HG02885 (cell line): ENCODE data around the gene OXA1L.
A peak's percentile ranks its signal among the peaks of the same experiment; 100 is the strongest.
"Not testable (repeated sequence)": the region's sequence is repeated elsewhere in the genome, so short reads cannot be mapped to it uniquely, and the experiment has no call there.

ENCODE experiments used
- ATAC-seq: cut with Tn5 transposase; IDR thresholded peaks from one replicate; pipeline ENCODE4 v1.9.1; 2021; ENCODE audit warnings: mild to moderate bottlenecking; ENCODE audit not compliant: unreplicated experiment, poor library complexity

Gene OXA1L

DNA sequence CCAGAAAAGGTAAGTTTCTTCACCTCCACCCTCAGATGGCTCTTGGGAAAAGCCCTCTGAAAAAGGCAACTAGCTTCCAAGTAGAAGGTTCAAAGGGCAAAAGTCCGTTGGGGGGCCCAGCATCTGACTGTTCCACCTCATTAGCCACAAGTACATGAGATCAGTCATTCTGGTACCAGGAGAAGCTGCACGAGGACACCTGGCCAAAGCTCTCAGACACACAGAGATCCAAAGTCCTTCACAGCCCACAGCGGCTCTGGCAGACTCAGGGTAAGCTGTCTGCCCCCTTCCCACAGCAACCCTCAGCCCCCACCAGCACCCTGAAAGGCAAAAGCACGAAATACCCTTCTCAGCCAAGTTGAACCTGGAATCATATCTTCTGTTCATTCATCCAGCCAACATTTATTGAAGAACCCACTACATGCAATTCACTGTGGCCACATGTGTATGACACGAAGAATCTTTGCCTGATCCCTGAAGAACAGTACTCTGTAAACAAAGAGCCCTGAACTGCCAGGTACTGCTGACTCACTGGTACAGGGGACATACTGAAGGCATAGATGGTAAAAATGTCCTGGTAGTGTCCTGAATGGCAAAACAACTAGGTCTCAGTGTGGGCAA, 29.7 kb downstream of the OXA1L start:
- ATAC-seq = peak; percentile 56

DNA sequence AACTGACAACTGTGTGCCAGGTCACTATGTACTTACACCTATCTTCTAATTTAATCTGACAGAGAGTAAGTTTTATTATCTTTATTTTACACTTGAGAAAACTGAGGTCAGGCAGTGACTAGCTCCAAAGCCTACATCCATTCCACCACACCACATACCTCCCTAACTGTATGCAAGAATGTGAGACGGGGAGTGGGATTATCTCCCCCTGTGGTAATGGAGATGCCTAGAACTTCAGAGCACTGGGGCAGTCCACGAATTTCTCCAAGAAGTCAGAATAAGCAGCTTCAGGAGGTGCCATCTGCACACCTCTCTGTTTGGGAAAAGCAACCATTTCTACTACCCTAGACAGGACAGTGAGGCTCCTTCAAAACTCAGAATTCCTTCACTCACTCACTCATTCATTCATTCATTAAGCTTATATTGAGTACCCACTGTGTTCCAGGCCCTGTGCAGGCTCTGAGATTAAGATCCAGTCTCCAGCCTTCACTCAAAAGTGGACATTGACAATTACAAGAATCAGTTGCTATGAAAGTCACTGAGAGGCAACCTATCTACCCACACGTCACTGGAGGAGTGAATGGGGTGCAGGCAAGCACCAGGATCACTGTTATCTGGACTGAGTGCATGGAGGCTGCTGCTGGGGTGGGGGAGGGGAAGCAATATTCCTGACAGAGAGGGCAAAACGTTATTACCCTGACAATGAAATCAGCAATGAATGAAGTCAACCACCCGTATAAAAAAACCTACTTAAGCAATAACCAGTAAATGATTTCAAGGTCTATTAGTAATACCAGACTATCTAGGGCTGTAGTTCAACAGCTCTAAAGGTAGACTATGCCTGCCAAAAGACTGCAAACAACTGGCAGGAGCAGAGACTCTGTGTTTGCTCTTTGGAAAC, 30.8 kb downstream of the OXA1L start:
- no peak for ATAC-seq

DNA sequence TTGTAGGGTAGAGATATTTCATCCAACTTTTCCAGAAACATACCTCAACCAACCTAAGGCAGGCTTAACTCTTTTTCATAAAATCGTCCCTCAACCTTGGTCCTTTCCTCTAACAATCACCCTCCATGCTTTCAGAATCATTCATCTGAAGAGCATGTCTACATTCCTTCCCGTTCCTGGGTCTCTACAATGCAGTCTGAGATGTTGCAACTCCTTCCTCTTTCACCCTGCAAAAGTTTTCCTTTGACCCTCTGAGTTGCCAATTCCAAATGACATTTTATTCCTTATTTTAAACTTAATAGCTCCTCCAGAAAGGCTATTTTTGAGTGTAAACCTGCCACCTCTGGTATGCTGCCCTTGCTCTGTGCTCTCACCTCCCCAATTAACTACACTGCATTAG, 32.0 kb downstream of the OXA1L start:
- no peak for ATAC-seq

DNA sequence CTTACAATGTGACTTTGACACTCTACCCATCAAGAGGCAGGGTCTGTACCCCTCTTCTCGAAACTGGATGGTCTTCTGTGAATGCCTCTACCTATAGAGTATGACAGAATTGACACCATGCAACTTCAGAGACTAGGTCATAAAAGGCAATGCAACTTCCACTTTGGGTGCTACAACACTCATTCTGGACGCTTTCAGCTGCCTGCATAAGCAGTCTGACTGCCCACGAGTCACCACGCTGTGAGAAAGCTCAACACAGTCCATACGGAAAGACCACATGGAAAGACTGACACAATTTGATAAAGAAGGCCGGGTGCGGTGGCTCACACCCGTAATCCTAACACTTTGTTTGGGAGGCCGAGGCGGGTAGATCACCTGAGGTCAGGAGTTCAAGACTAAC, 33.9 kb downstream of the OXA1L start:
- no peak for ATAC-seq

DNA sequence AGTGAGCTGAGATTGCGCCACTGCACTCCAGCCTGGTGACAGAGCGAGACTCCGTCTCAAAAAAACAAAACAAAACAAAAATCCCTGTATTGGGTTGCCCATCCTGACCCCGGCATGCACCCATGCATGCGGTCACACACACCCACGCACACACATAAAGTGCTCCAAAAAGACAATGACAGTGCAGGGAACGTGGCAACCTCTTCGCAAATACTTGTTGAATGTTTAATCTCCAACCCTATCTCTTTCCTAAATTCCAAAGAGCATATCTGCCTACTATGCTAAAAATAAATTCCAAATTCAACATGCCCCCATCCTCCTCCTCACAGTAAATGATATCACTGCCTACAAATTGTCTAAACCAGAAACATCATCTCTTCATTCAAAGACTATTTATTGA, 35.2 kb downstream of the OXA1L start:
- ATAC-seq = no peak

DNA sequence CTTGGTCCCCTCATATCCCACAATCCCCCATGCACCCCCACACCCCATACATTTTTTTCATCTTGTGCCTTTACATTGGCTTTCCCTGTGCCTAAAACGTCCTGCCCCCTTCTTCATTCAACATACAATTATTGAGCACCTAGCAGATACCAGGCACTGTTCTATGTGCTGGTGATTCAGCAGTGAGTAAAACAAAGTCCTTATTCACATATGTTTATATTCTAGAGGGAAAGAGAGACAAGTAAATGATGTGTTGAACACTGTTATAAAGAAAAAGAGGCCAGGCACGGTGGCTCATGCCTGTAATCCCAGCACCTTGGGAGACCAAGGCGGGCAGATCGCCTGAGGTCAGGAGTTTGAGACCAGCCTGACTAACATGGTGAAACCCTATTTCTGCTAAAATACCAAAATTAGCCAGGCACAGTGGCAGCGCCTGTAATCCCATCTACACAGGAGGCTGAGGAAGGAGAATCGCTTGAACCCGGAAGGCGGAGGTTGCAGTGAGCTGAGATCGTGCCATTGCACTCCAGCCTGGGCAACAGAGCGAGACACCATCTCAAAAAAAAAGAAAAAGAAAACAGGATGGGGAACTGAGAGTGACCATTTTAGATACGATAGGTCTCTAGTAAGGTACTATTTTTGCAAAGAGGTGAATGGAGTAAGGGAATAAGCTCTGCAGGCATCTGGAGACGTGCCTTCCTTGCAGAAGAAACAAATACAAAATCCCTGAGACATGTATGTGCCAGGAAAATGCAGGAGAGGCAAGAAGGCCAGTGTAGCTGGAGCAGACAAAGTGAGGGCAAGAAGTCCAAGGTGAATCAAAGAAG, 36.6 kb downstream of the OXA1L start:
- peak; percentile 60 for ATAC-seq

DNA sequence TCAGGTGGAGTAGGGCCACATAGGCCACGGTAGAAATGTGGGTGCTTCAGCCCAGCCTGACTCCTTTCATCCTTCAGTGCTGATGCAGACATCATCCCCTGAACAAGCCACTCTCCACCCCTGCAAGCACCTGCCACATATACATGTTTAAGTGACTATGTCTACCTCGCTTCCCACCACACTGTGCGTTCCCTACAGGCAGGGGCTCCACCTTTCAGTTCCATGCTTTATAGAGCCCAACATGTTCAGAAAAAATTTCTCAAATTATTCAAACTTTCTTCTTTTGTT, 37.1 kb downstream of the OXA1L start:
- ATAC-seq = peak; percentile 57

DNA sequence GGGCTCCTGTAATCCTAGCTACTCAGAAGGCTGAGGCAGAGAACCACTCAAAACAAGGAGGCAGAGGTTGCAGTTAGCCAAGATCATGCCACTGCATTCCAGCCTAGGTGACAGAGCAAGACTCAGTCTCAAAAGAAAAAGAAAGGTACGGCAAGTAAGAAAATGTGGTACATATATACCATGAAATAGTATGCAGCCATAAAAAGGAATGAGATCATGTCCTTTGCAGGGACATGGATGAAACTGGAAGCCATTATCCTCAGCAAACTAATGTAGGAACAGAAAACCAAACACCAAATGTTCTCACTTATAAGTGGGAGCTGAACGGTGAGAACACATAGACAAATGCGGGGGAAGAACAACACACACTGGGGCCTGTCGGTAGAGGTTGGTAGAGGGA, 38.7 kb downstream of the OXA1L start:
- not testable (repeated sequence) for ATAC-seq

DNA sequence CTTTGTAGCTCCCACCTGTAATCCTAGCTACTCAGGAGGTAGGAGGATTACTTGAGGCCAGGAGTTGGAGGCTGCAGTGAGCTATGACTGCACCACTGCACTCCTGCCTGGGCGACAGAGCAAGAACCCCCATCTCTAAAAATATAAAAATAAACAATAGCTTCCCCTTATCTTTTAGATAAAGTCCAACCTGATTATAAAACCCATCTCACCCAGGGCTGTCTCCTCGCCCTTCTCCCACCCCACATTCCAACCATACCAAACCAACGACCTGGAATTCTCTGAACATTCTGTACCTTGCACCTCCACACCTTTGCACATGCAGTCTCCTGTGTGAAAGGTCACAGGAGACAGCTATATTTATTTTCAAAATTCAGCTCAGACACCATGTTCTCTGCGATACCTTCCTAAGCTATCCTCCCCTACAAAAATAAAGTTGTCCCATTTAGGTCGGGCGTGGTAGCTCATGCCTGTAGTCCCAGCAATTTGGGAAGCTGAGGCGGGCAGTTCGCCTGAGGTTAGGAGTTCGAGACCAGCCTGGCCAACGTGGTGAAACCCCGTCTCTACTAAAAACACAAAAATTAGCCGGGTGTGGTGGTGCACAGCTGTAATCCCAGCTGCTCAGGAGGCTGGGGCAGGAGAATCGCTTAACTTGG, 41.1 kb downstream of the OXA1L start:
- ATAC-seq = no peak

DNA sequence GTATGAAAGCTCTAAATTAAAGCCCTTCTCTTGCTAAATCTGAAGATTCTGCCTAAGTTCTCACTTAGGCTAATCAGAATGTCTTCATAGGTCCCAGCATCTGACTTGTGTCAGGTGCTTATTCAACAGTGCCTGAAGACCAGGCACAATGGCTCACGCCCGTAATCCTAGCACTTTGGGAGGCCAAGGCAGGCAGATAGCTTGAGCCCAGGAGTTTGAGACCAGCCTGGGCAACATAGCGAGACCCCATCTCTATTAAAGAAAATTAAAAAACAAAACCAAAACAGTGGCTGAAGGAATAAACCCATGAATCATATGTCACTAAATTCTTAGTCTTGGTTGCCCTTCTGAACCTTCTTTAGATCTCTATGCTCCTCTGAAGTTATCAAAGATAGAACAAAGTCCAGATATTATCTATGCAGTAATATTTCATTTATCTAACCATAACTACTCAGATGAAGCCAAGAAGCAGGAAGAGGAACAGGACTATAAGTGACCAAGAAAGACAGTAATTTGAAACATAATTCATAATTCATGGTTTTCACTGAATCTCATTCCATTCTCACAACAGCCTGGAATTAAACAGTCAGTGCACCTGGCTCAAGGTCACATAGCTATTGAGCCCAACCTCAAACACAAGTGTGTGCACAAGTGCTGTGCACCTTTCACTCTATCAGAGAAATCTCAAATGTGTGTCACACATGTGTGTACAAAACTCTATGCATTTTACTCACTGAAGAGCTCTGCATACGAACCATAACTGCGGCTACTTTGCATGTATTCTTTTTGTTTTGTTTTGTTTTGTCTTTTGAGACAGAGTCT, 42.1 kb downstream of the OXA1L start:
- ATAC-seq = no peak

DNA sequence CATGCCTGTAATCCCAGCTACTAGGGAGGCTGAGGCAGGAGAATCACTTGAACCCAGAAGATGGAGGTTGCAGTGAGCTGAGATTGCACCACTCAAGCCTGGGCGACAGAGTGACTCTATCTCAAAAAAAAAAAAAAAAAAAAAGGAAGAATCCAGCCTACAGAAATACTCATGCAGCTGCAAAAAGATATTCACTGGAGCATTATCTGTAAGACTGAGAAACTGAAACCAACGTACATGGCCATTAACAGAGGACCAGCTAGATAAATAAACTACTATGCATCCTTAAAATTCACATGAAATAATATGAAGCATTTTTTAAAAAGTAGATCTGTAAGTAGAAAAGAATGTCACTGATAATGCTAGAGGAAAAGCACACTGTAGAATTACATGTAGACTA, 45.2 kb downstream of the OXA1L start:
- no peak for ATAC-seq

DNA sequence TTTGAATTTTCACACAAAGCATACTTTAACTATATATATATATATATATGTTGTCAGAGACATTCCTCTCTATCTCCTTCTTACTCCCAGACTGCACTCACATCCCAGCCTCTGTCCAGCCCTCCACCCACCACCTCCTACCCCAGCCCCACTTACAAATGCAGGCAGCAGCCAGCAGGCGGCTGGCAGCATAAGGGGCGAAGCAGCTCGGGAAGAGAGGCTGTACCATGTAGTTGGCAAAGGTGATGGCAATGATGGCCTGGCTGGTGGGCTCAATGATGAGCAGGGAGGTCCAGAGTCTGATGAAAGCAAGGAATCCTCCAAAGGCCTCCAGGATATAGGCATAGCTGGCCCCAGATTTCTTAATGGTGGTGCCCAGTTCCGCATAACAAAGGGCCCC, 46.3 kb downstream of the OXA1L start:
- no peak for ATAC-seq

DNA sequence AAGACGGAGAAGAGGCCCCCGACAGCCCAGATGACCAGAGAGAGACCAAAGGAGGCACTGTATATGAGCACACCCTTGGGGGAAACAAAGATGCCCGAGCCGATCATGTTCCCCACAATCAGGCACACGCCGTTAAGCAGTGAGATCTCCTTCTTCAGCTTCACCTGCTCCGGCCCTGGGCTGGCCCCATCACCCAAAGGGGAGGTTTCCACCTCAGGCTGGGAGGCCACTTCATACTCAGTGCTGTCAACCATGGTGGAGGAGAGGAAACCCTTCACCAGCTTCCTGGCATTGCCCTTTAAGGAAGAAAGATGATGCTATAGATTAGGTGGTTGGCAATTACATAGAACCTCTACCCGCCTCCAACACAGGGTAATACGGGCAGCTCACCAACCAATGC, 46.7 kb downstream of the OXA1L start:
- no peak for ATAC-seq

DNA sequence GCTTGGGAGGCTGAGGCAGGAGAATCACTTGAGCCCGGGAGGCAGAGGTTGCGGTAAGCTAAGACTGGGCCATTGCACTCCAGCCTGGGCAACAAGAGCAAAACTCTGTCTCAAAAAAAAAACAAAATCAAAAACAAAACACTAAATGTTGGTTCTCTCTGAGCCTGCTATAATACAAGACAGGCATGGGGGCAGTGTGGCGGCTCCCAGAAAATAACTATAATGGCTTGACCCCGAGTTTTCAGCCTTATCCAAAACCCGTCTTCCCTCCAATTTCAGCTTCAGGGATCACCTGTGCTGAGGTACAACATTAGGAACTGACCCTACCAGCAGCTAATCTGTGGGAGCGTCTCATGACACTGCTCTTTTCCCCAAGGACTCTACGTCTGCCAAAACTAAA, 47.9 kb downstream of the OXA1L start:
- ATAC-seq = no peak

DNA sequence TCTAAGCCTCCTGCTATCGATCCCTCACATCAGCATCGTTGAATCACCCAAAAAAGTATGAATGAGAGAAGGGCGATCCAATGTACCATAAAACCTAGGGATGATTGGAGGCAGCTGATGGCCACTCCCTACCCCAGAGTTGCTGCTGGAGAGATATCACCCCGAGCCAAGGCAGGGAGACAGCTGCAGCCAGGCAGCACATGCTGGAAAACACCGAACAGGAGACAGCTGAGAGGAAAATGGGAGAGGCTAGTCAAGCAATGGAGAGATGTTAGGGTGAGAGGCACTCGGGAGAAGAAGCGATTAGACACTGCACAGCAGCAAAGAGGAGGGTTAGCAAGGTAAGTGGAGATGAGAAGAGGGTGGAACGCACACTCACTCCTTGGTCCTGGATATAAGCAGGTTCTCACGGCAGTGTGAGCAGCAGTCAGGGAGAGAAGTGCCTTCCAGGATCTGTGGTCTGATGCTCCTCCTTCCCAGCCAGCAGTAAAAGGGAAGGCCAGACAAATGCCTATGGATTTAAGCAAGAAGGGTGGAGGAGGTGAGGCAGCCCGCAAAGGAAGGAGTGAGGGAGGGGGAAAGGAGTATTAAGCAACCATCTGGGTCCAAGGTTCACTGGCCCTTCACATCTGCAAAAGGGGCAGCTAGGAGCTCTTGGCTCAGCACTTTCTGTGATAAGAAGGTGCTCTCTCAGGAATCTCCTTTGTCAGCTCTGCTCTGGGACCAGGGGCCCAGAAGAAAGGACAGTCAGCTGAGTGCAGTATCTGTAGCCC, 48.6 kb downstream of the OXA1L start, which contains the start of gene SLC7A7:
Gene SLC7A7 (minus strand): TSS at position 495 of the 773 bp plus-strand sequence. CDS start 2,037 bp downstream, outside the sequence.
- no peak for ATAC-seq

DNA sequence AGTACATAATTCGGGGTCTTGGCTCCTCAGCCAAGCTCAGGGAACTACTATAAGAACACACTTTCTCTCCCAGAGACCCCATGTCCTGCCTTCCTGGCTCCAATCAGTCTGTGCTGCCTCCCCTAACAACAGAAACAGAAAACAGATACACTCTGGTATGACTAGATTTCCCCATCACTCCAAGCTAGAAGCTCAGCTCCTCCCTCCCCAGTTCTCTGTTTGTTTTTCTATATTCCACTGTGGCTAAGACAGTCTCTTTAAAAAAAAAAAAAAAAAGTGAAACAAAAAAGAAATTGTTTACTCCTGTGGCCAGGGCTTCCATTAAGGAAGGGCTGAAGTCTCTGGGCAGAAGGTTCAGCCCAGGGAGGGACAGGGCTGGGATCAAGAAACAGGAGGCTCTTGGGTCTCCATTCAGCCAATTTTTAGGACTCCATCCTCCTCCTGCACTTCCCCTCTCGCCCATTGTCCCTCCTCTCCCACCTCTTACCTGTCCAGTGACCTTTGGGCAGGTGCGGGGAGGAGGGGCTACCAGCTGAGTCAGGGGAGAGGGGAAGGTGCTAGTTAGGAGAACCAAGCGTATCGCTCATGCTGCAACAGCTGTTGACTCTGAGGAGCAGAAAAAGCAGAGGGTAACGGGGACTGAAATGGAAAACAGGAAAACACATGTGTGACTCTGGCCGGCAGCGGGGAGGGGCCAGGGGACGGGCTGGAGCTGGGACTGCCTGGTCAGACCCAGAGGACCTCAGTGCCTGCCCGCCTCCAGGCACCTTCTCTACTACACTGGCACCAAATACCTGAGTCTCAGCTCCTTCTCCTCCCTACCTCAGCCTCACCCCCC, 52.9 kb downstream of the OXA1L start:
- ATAC-seq = no peak

DNA sequence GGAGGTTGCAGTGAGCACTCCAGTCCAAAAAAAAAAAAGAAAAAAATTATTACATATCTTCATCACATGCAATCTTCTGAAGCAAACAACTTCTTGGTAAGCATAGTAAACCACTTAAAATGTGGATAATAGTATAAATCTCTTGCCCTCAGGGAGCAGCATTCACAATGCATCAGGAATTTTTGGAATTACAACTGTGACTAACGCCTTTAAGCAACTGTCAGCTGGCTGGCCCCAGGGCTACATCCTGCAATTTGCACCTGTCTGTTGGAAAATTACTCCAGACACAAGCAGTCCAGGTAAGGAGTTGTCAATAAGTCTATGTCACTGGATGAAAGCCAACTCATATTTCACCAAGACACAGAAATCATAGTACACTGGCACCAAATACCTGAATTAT, 54.2 kb downstream of the OXA1L start:
- ATAC-seq = no peak
